KMS-11 (cell line): ENCODE data around the gene USP14.

Experiments
- H2AFZ ChIP-seq: fragments of 200-600 bp; sonication (generic); 2 replicates; pipeline ENCODE4 v1.6.1; 2016; ENCODE audit warnings: antibody characterized with exemption, mixed run types, low read depth
- H3K27ac ChIP-seq: fragments of 200-600 bp; sonication (generic); 2 replicates; pipeline ENCODE4 v1.6.1; 2016; ENCODE audit warnings: mild to moderate bottlenecking, mixed run types
- H3K27me3 ChIP-seq: fragments of 200-600 bp; sonication (generic); 2 replicates; pipeline ENCODE4 v1.6.1; 2017; ENCODE audit warnings: mild to moderate bottlenecking, low read depth, mixed run types, moderate library complexity; ENCODE audit not compliant: insufficient read depth
- H3K36me3 ChIP-seq: fragments of 200-600 bp; sonication (generic); 2 replicates; pipeline ENCODE4 v1.6.1; 2017; ENCODE audit warnings: mild to moderate bottlenecking, mixed run types; ENCODE audit not compliant: insufficient read depth
- H3K4me1 ChIP-seq: fragments of 200-600 bp; sonication (generic); 2 replicates; pipeline ENCODE4 v1.6.1; 2016; ENCODE audit warnings: mild to moderate bottlenecking, low read depth, mixed run types; ENCODE audit not compliant: poor library complexity, severe bottlenecking
- H3K4me2 ChIP-seq: fragments of 200-600 bp; sonication (generic); 2 replicates; pipeline ENCODE4 v1.7.0; 2016; ENCODE audit warnings: mild to moderate bottlenecking, mixed run types
- H3K4me3 ChIP-seq: fragments of 200-600 bp; sonication (generic); IDR thresholded peaks from 2 replicates; pipeline ENCODE4 v1.6.1; 2017; ENCODE audit warnings: low read depth, low read length, mixed read lengths; ENCODE audit not compliant: insufficient read depth
- H3K79me2 ChIP-seq: fragments of 200-600 bp; sonication (generic); 2 replicates; pipeline ENCODE4 v1.6.1; 2016; ENCODE audit warnings: low read depth, mixed run types; ENCODE audit not compliant: insufficient read depth
- H3K9ac ChIP-seq: fragments of 200-600 bp; sonication (generic); 2 replicates; pipeline ENCODE4 v1.6.1; 2016; ENCODE audit warnings: mild to moderate bottlenecking, mixed run types
- H4K20me1 ChIP-seq: fragments of 200-600 bp; sonication (generic); 2 replicates; pipeline ENCODE4 v1.6.1; 2016; ENCODE audit warnings: mild to moderate bottlenecking, mixed run types; ENCODE audit not compliant: insufficient read depth
- CTCF ChIP-seq: fragments of 200-600 bp; sonication (generic); conservative IDR thresholded peaks from 2 replicates; pipeline ENCODE4 v1.6.1; 2017; ENCODE audit warnings: low read depth, mild to moderate bottlenecking, antibody characterized with exemption, low read length, moderate library complexity, mixed read lengths

USP14 gene

DNA sequence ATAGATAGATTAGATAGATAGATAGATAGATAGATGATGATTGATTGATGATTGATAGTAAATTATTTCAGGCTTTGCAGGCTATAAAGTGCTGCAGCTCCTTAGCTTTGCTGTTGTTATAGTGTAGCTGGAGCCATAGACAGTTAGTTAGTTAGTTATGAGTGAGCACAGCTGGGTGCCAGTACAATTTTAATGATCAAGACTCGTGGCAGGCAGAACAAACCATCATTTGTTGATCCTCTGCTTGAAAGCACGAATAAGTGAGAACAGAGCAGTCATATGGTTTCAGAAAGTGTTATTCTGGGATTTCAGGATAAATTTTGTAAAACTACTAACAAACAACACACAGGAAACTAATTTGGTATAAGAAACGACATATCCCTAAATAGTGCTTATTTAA lies 55.6 kb downstream of the USP14 start:
- Histone ChIP-seq H3K27ac (no peak overlapping the region), H3K9ac (no peak overlapping the region), H3K36me3 (peaks cover 20% of the 10 kb centered on the region; the same call in 1 of the 2 replicates), H2AFZ (no peak overlapping the region), H3K79me2 (no peaks in the 10 kb centered on the region), H3K4me1 (no peaks in the 10 kb centered on the region), H3K4me2 (no peak overlapping the region), H4K20me1 (no peaks in the 10 kb centered on the region), H3K27me3 (no peaks in the 10 kb centered on the region), H3K4me3 (no peak overlapping the region)
- TF ChIP-seq CTCF = no peak

GRCh38 chr18:215448-216010 lies 57.2 kb downstream of the USP14 start:
- Histone ChIP-seq H3K79me2 (no peaks in the 10 kb centered on the region), H3K27me3 (no peaks in the 10 kb centered on the region), H3K36me3 (peaks cover 20% of the 10 kb centered on the region; the same call in 1 of the 2 replicates), H3K9ac (no peak overlapping the region), H3K4me1 (no peaks in the 10 kb centered on the region), H3K4me2 (no peak overlapping the region), H3K27ac (no peak overlapping the region), H3K4me3 (no peak overlapping the region), H2AFZ (no peak overlapping the region), H4K20me1 (no peaks in the 10 kb centered on the region)
- no peak for TF ChIP-seq CTCF

GRCh38 chr18:217532-218336 lies 59.4 kb downstream of the USP14 start:
- no peak overlapping the region for H3K4me3 ChIP-seq
- no peak overlapping the region for H3K4me2 ChIP-seq
- H3K27me3 ChIP-seq = no peaks in the 10 kb centered on the region
- no peak overlapping the region for H2AFZ ChIP-seq
- no peaks in the 10 kb centered on the region for H4K20me1 ChIP-seq
- 0 out of 2 replicates have a peak, but pooled peaks cover 5% of the 10 kb centered on the region for H3K36me3 ChIP-seq
- no peaks in the 10 kb centered on the region for H3K4me1 ChIP-seq
- no peak overlapping the region for H3K9ac ChIP-seq
- H3K27ac ChIP-seq = no peak overlapping the region
- H3K79me2 ChIP-seq = no peaks in the 10 kb centered on the region
- no peak for TF ChIP-seq CTCF

DNA sequence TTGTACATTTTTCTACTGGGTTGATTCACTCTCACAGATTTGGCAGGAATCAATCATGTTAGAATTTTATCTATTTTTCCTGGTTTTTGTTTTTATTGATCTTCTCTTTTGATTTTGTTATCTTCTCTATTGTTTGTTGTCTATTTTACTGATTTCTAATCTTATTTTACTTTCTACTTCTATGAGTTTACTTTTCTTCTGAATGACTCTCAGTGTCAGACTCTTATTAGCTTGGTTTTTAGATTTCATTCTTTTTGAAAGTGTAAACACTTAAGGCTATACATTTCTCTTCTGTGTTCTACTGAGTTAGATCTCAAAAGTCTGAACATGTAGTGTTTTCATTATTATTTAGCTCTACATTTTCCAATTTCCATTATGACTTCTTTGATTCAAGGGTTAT lies 62.4 kb downstream of the USP14 start:
- Histone ChIP-seq H3K27me3 (no peaks in the 10 kb centered on the region), H3K36me3 (0 out of 2 replicates have a peak, but pooled peaks cover under 1% of the 10 kb centered on the region)
- TF ChIP-seq CTCF = no peak

More for the DNA sequence above, 62.4 kb downstream of the USP14 start:
- H4K20me1 ChIP-seq = no peaks in the 10 kb centered on the region
- no peak overlapping the region for H3K27ac ChIP-seq
- no peaks in the 10 kb centered on the region for H3K79me2 ChIP-seq
- no peak overlapping the region for H3K4me2 ChIP-seq
- no peak overlapping the region for H3K4me3 ChIP-seq
- no peaks in the 10 kb centered on the region for H3K4me1 ChIP-seq
- H2AFZ ChIP-seq = no peak overlapping the region
- no peak overlapping the region for H3K9ac ChIP-seq
